Stimulated activated CD8-positive, alpha-beta memory T cell treated with anti-CD3 and anti-CD28 coated beads, Interleukin-7, amount 100 ng/mL, for 24 hours (primary cell): ENCODE measurements around the gene MYO19.
"Not testable (repeated sequence)": the region's sequence is repeated elsewhere in the genome, so short reads cannot be mapped to it uniquely, and the experiment has no call there.

Experiments
- DNase-seq: peaks from one replicate; pipeline ENCODE4 v3.0.0-alpha.2; 2020; ENCODE audit warnings: low read depth

The MYO19 gene

GRCh38 chr17:36461330-36462110 lies 73.1 kb downstream of the MYO19 start:
- no peak for DNase-seq

GRCh38 chr17:36460265-36460937 lies 74.3 kb downstream of the MYO19 start:
- DNase-seq, result no peak

- DNase-seq, result no peak
Measured at GRCh38 chr17:36459601-36460000, 75.1 kb downstream of the MYO19 start.

- no peak for DNase-seq
Measured at GRCh38 chr17:36459045-36459444, 75.6 kb downstream of the MYO19 start.

GRCh38 chr17:36457701-36458100 lies 77.0 kb downstream of the MYO19 start:
- DNase-seq, result not testable (repeated sequence)

- not testable (repeated sequence) for DNase-seq
Measured at GRCh38 chr17:36452888-36453287, 81.8 kb downstream of the MYO19 start.

GRCh38 chr17:36449997-36450396 lies 84.7 kb downstream of the MYO19 start:
- DNase-seq, result not testable (repeated sequence)
